GM23338 (cell line): Measurements from ENCODE around the gene NAT8L. TPM values are rescaled to one million over a fixed set of nuclear protein-coding genes. Genes with fewer than 3 reads are reported as not detected.

ENCODE experiments used
- ATAC-seq: fragments of 200-7000 bp; cut with Tn5 transposase; 3 replicates; pipeline ENCODE4 v1.9.1; 2020
- DNase-seq: peaks from one replicate; pipeline ENCODE4 v3.0.0-alpha.2; 2015; ENCODE audit warnings: low spot score
- H2AFZ ChIP-seq: fragments of 200-600 bp; sonication (generic); 2 replicates; pipeline ENCODE4 v1.8.0; 2016; ENCODE audit warnings: antibody characterized with exemption, mild to moderate bottlenecking, moderate library complexity
- H3F3A ChIP-seq: fragments of 200-600 bp; sonication (generic); replicated peaks from 2 replicates; pipeline ENCODE4 v1.8.0; 2017; ENCODE audit warnings: antibody characterized with exemption, mixed run types, low read depth
- H3K27ac ChIP-seq: fragments of 200-600 bp; sonication (generic); 2 replicates; pipeline ENCODE4 v1.6.1; 2016; ENCODE audit warnings: low read depth
- H3K27me3 ChIP-seq: fragments of 200-600 bp; sonication (generic); 2 replicates; pipeline ENCODE4 v1.8.0; 2016; ENCODE audit warnings: mild to moderate bottlenecking, mixed run types, moderate library complexity; ENCODE audit not compliant: insufficient read depth
- H3K36me3 ChIP-seq: fragments of 200-600 bp; sonication (generic); 2 replicates; pipeline ENCODE4 v1.8.0; 2016; ENCODE audit warnings: mild to moderate bottlenecking; ENCODE audit not compliant: insufficient read depth
- H3K4me1 ChIP-seq: fragments of 200-600 bp; sonication (generic); 2 replicates; pipeline ENCODE4 v1.8.0; 2016; ENCODE audit warnings: mild to moderate bottlenecking, moderate library complexity; ENCODE audit not compliant: insufficient read depth
- H3K4me2 ChIP-seq: fragments of 200-600 bp; sonication (generic); 2 replicates; pipeline ENCODE4 v1.7.1; 2017; ENCODE audit warnings: mixed run types
- H3K4me3 ChIP-seq: fragments of 200-600 bp; sonication (generic); 2 replicates; pipeline ENCODE4 v1.6.1; 2016; ENCODE audit warnings: mixed run types
- H3K79me2 ChIP-seq: fragments of 200-600 bp; sonication (generic); replicated peaks from 2 replicates; pipeline ENCODE4 v1.8.0; 2017; ENCODE audit warnings: mild to moderate bottlenecking; ENCODE audit not compliant: insufficient read depth
- H3K9me2 ChIP-seq: fragments of 200-600 bp; sonication (generic); 2 replicates; pipeline ENCODE4 v1.8.0; 2017; ENCODE audit not compliant: insufficient read depth
- H4K20me1 ChIP-seq: fragments of 200-600 bp; sonication (generic); replicated peaks from 2 replicates; pipeline ENCODE4 v1.8.0; 2017; ENCODE audit warnings: mild to moderate bottlenecking; ENCODE audit not compliant: insufficient read depth
- H3K27ac Mint-ChIP-seq: 2 replicates; pipeline ENCODE4 v1.8.0; 2020; ENCODE audit warnings: inconsistent platforms, mild to moderate bottlenecking, moderate library complexity, mixed read lengths
- H3K27me3 Mint-ChIP-seq: 3 replicates; pipeline ENCODE4 v1.8.0; 2022; ENCODE audit warnings: low read depth, mild to moderate bottlenecking, moderate library complexity, mixed read lengths, inconsistent platforms; ENCODE audit not compliant: insufficient read depth, poor library complexity
- H3K36me3 Mint-ChIP-seq: 3 replicates; pipeline ENCODE4 v1.8.0; 2021; ENCODE audit warnings: low read depth, mild to moderate bottlenecking, inconsistent platforms, moderate library complexity, mixed read lengths
- H3K4me1 Mint-ChIP-seq: 3 replicates; pipeline ENCODE4 v1.8.0; 2020; ENCODE audit warnings: mild to moderate bottlenecking, inconsistent platforms, mixed read lengths
- H3K4me3 Mint-ChIP-seq: 3 replicates; pipeline ENCODE4 v1.8.0; 2021; ENCODE audit warnings: moderate library complexity, mild to moderate bottlenecking, inconsistent platforms, mixed read lengths
- H3K9me3 Mint-ChIP-seq: 3 replicates; pipeline ENCODE4 v1.8.0; 2020; ENCODE audit warnings: moderate library complexity, mild to moderate bottlenecking, inconsistent platforms, mixed read lengths
- CREB1 ChIP-seq: fragments of 250-450 bp; sonication (Bioruptor Pico); IDR thresholded peaks from 2 replicates; pipeline ENCODE4 v1.5.0; 2020; ENCODE audit warnings: low read depth, mild to moderate bottlenecking, moderate library complexity
- EZH2 ChIP-seq: fragments of 200-600 bp; sonication (generic); IDR thresholded peaks from one replicate; pipeline ENCODE4 v1.8.0; 2017; ENCODE audit warnings: antibody characterized with exemption, mild to moderate bottlenecking, low read depth; ENCODE audit not compliant: unreplicated experiment
- EZH2phosphoT487 ChIP-seq: fragments of 200-600 bp; sonication (generic); IDR thresholded peaks from one replicate; pipeline ENCODE4 v1.8.1; 2018; ENCODE audit warnings: antibody characterized with exemption; ENCODE audit not compliant: unreplicated experiment
- JUNB ChIP-seq: IDR thresholded peaks from one replicate; pipeline ENCODE4 v1.6.1; 2016; ENCODE audit warnings: antibody characterized with exemption; ENCODE audit not compliant: unreplicated experiment
- NANOG ChIP-seq: IDR thresholded peaks from 2 replicates; pipeline ENCODE4 v1.6.1; 2016; ENCODE audit warnings: antibody characterized with exemption, borderline replicate concordance
- POLR2AphosphoS5 ChIP-seq: IDR thresholded peaks from 2 replicates; pipeline ENCODE4 v1.6.1; 2016; ENCODE audit warnings: antibody characterized with exemption, low read depth
- STAT1 ChIP-seq: IDR thresholded peaks from one replicate; pipeline ENCODE4 v1.6.1; 2016; ENCODE audit warnings: antibody characterized with exemption; ENCODE audit not compliant: unreplicated experiment
- ZNF114 ChIP-seq: fragments of 250-450 bp; sonication (Bioruptor Pico); IDR thresholded peaks from 2 replicates; pipeline ENCODE4 v1.5.0; 2020; ENCODE audit warnings: mild to moderate bottlenecking, moderate library complexity
- ZNF331 ChIP-seq: fragments of 250-450 bp; sonication (Bioruptor Pico); IDR thresholded peaks from 2 replicates; pipeline ENCODE4 v1.5.0; 2020; ENCODE audit warnings: low read depth, mild to moderate bottlenecking, moderate library complexity
- polyA plus RNA-seq: library from polyadenylated mRNA; unstranded; fragments of >200 nt; fragmentation: Nextera tagmentation; extraction: Ambion mirVana; gene quantifications from 2 replicates; pipeline ENCODE4 v1.2.1, GENCODE V29; 2016
- total RNA-seq: library from RNA; depleted of rRNA; stranded (reverse); fragments of >200 nt; shearing (Covaris generic); gene quantifications from 2 replicates; pipeline ENCODE4 v1.2.3, GENCODE V29; 2014
- TF ChIP-seq, protein P1 (sequence below): fragments of 250-450 bp; sonication (Bioruptor Pico); IDR thresholded peaks from 2 replicates; pipeline ENCODE4 v1.5.0; 2020; ENCODE audit warnings: mild to moderate bottlenecking, moderate library complexity
- TF ChIP-seq, protein P2 (sequence below): IDR thresholded peaks from one replicate; pipeline ENCODE4 v1.6.1; 2018; ENCODE audit warnings: antibody characterized with exemption; ENCODE audit not compliant: unreplicated experiment
- TF ChIP-seq, protein P3 (sequence below): IDR thresholded peaks from 2 replicates; pipeline ENCODE4 v1.6.1; 2016; ENCODE audit warnings: antibody characterized with exemption
- TF ChIP-seq, protein P4 (sequence below), 2 experiments: fragments of 200-600 bp in 1 of 2; sonication (generic) in 1 of 2; conservative IDR thresholded peaks; 2 replicates each; pipeline versions ENCODE4 v1.5.1 to v1.6.1; 2016 to 2017; ENCODE audit warnings: antibody characterized with exemption in 2 of 2, low read depth in 2 of 2, mild to moderate bottlenecking in 2 of 2, moderate library complexity in 1 of 2

The NAT8L gene
- total and polyA plus RNA-seq, 2 experiments from 2014 or later = 1.6 to 9.7 TPM

DNA sequence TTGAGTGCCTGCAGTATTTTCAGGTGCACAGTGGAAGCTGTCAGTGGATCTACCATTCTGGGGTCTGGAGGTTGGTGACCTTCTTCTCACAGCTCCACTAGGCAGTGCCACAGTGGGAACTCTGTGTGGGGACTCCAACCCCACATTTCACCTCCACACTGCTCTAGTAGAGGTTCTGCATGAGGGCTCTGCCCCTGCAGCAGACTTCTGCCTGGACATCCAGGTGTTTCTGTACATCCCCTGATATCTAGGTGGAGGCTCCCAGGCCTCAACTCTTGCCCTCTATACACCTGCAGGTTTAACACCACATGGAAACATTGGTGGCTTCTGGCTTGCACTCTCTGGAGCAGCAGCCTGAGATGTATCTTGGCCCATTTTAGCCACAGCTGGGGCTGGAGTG lies 33.3 kb upstream of the NAT8L start:
- no peaks in the 10 kb centered on the region for H4K20me1 ChIP-seq
- Mint-ChIP-seq H3K27me3 (peaks cover 20% of the 10 kb centered on the region), H3K9me3 (peaks cover 17% of the 10 kb centered on the region), H3K4me3 (no peak overlapping the region), H3K27ac (no peak overlapping the region), H3K4me1 (peaks cover 11% of the 10 kb centered on the region; the same call in 2 of the 3 replicates), H3K36me3 (peaks cover 3% of the 10 kb centered on the region; the same call in 1 of the 3 replicates)
- no peaks in the 10 kb centered on the region for H3K9me2 ChIP-seq
- no peaks in the 10 kb centered on the region for H3K79me2 ChIP-seq
- ATAC-seq (no peak), DNase-seq (no peak)
- H3K27ac ChIP-seq = no peak overlapping the region
- H3K4me1 ChIP-seq = no peaks in the 10 kb centered on the region
- H3F3A ChIP-seq = no peaks in the 10 kb centered on the region
- H3K4me2 ChIP-seq = no peak overlapping the region
- H3K4me3 ChIP-seq = no peak overlapping the region
- TF ChIP-seq, protein P1, sequence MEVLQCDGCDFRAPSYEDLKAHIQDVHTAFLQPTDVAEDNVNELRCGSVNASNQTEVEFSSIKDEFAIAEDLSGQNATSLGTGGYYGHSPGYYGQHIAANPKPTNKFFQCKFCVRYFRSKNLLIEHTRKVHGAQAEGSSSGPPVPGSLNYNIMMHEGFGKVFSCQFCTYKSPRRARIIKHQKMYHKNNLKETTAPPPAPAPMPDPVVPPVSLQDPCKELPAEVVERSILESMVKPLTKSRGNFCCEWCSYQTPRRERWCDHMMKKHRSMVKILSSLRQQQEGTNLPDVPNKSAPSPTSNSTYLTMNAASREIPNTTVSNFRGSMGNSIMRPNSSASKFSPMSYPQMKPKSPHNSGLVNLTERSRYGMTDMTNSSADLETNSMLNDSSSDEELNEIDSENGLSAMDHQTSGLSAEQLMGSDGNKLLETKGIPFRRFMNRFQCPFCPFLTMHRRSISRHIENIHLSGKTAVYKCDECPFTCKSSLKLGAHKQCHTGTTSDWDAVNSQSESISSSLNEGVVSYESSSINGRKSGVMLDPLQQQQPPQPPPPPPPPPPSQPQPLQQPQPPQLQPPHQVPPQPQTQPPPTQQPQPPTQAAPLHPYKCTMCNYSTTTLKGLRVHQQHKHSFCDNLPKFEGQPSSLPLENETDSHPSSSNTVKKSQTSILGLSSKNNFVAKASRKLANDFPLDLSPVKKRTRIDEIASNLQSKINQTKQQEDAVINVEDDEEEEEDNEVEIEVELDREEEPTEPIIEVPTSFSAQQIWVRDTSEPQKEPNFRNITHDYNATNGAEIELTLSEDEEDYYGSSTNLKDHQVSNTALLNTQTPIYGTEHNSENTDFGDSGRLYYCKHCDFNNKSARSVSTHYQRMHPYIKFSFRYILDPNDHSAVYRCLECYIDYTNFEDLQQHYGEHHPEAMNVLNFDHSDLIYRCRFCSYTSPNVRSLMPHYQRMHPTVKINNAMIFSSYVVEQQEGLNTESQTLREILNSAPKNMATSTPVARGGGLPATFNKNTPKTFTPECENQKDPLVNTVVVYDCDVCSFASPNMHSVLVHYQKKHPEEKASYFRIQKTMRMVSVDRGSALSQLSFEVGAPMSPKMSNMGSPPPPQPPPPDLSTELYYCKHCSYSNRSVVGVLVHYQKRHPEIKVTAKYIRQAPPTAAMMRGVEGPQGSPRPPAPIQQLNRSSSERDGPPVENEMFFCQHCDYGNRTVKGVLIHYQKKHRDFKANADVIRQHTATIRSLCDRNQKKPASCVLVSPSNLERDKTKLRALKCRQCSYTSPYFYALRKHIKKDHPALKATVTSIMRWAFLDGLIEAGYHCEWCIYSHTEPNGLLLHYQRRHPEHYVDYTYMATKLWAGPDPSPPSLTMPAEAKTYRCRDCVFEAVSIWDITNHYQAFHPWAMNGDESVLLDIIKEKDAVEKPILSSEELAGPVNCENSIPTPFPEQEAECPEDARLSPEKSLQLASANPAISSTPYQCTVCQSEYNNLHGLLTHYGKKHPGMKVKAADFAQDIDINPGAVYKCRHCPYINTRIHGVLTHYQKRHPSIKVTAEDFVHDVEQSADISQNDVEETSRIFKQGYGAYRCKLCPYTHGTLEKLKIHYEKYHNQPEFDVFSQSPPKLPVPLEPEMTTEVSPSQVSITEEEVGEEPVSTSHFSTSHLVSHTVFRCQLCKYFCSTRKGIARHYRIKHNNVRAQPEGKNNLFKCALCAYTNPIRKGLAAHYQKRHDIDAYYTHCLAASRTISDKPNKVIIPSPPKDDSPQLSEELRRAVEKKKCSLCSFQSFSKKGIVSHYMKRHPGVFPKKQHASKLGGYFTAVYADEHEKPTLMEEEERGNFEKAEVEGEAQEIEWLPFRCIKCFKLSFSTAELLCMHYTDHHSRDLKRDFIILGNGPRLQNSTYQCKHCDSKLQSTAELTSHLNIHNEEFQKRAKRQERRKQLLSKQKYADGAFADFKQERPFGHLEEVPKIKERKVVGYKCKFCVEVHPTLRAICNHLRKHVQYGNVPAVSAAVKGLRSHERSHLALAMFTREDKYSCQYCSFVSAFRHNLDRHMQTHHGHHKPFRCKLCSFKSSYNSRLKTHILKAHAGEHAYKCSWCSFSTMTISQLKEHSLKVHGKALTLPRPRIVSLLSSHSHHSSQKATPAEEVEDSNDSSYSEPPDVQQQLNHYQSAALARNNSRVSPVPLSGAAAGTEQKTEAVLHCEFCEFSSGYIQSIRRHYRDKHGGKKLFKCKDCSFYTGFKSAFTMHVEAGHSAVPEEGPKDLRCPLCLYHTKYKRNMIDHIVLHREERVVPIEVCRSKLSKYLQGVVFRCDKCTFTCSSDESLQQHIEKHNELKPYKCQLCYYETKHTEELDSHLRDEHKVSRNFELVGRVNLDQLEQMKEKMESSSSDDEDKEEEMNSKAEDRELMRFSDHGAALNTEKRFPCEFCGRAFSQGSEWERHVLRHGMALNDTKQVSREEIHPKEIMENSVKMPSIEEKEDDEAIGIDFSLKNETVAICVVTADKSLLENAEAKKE (CRISPR knock-in tag) = no peak
- TF ChIP-seq ZNF331 (no peak), POLR2AphosphoS5 (no peak), STAT1 (no peak), NANOG (no peak), JUNB (no peak), ZNF114 (CRISPR knock-in tag) (no peak), EZH2phosphoT487 (no peak), EZH2 (no peak), CREB1 (CRISPR knock-in tag) (no peak)
- TF ChIP-seq, protein P2, sequence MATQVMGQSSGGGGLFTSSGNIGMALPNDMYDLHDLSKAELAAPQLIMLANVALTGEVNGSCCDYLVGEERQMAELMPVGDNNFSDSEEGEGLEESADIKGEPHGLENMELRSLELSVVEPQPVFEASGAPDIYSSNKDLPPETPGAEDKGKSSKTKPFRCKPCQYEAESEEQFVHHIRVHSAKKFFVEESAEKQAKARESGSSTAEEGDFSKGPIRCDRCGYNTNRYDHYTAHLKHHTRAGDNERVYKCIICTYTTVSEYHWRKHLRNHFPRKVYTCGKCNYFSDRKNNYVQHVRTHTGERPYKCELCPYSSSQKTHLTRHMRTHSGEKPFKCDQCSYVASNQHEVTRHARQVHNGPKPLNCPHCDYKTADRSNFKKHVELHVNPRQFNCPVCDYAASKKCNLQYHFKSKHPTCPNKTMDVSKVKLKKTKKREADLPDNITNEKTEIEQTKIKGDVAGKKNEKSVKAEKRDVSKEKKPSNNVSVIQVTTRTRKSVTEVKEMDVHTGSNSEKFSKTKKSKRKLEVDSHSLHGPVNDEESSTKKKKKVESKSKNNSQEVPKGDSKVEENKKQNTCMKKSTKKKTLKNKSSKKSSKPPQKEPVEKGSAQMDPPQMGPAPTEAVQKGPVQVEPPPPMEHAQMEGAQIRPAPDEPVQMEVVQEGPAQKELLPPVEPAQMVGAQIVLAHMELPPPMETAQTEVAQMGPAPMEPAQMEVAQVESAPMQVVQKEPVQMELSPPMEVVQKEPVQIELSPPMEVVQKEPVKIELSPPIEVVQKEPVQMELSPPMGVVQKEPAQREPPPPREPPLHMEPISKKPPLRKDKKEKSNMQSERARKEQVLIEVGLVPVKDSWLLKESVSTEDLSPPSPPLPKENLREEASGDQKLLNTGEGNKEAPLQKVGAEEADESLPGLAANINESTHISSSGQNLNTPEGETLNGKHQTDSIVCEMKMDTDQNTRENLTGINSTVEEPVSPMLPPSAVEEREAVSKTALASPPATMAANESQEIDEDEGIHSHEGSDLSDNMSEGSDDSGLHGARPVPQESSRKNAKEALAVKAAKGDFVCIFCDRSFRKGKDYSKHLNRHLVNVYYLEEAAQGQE = no peak
- TF ChIP-seq, protein P3, sequence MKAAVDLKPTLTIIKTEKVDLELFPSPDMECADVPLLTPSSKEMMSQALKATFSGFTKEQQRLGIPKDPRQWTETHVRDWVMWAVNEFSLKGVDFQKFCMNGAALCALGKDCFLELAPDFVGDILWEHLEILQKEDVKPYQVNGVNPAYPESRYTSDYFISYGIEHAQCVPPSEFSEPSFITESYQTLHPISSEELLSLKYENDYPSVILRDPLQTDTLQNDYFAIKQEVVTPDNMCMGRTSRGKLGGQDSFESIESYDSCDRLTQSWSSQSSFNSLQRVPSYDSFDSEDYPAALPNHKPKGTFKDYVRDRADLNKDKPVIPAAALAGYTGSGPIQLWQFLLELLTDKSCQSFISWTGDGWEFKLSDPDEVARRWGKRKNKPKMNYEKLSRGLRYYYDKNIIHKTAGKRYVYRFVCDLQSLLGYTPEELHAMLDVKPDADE = no peak
- TF ChIP-seq, protein P4, sequence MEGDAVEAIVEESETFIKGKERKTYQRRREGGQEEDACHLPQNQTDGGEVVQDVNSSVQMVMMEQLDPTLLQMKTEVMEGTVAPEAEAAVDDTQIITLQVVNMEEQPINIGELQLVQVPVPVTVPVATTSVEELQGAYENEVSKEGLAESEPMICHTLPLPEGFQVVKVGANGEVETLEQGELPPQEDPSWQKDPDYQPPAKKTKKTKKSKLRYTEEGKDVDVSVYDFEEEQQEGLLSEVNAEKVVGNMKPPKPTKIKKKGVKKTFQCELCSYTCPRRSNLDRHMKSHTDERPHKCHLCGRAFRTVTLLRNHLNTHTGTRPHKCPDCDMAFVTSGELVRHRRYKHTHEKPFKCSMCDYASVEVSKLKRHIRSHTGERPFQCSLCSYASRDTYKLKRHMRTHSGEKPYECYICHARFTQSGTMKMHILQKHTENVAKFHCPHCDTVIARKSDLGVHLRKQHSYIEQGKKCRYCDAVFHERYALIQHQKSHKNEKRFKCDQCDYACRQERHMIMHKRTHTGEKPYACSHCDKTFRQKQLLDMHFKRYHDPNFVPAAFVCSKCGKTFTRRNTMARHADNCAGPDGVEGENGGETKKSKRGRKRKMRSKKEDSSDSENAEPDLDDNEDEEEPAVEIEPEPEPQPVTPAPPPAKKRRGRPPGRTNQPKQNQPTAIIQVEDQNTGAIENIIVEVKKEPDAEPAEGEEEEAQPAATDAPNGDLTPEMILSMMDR (conservative IDR thresholded peaks at IDR 0.05; ENCODE audit: low read depth in 2 of 2) = no peak
- no peaks in the 10 kb centered on the region for H3K36me3 ChIP-seq
- no peak overlapping the region for H2AFZ ChIP-seq
- 0 out of 2 replicates have a peak, but pooled peaks cover 3% of the 10 kb centered on the region for H3K27me3 ChIP-seq
